Measurements from ENCODE around the gene LRMDA. TPM values are rescaled to one million over a fixed set of nuclear protein-coding genes. Genes with fewer than 3 reads are reported as not detected.

Gene LRMDA
- total RNA-seq, 6 experiments from 2014 or later = 0.32 TPM; not detected in 5

DNA sequence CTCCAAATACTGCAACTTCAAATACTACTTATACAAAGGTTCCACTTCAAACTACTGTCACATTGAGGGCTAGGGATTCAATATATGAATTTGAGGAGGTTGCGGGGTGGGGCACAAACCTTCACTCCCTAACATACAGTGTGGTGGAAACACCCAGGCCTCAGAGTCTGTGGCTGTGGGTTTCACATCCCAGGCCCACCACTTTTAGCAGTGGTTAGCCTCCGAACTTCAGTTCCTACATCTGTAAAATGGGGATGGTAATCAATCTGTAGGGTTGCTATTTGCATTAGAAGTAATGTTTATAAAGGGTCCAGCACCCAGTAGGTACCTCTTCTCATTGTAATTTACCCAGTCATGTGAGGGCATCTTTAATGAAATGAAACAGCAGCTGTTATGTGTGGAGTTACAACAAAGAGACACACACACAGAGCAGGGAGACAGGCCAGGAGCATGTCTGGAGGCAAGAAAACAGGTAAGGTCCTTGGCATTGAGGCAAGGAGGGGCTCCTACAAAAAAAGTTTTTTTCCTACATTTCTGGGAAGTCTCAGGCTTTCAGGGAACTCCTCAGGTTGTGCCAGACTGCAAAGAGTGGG lies 570.9 kb downstream of the LRMDA start:
- TF ChIP-seq, protein P1, sequence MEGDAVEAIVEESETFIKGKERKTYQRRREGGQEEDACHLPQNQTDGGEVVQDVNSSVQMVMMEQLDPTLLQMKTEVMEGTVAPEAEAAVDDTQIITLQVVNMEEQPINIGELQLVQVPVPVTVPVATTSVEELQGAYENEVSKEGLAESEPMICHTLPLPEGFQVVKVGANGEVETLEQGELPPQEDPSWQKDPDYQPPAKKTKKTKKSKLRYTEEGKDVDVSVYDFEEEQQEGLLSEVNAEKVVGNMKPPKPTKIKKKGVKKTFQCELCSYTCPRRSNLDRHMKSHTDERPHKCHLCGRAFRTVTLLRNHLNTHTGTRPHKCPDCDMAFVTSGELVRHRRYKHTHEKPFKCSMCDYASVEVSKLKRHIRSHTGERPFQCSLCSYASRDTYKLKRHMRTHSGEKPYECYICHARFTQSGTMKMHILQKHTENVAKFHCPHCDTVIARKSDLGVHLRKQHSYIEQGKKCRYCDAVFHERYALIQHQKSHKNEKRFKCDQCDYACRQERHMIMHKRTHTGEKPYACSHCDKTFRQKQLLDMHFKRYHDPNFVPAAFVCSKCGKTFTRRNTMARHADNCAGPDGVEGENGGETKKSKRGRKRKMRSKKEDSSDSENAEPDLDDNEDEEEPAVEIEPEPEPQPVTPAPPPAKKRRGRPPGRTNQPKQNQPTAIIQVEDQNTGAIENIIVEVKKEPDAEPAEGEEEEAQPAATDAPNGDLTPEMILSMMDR (IDR thresholded peaks at IDR 0.05) = no peak

GRCh38 chr10:76007667-76008181 lies 576.3 kb downstream of the LRMDA start:
- no peak for DNase-seq
- Mint-ChIP-seq H3K4me3 (no peak overlapping the region), H3K4me1 (ENCODE audit: low read depth) (no peaks in the 10 kb centered on the region), H3K9me3 (no peaks in the 10 kb centered on the region), H3K27me3 (ENCODE audit: insufficient read depth) (peaks cover 41% of the 10 kb centered on the region), H3K36me3 (ENCODE audit: low read depth) (no peaks in the 10 kb centered on the region), H3K27ac (no peak overlapping the region)
- TF ChIP-seq, protein P1 (IDR thresholded peaks at IDR 0.05) = no peak

More for the DNA sequence above, 570.9 kb downstream of the LRMDA start:
- no peaks in the 10 kb centered on the region for H3K4me1 Mint-ChIP-seq (ENCODE audit: low read depth)
- H3K27ac Mint-ChIP-seq = no peak overlapping the region
- no peak for DNase-seq
- H3K36me3 Mint-ChIP-seq (ENCODE audit: low read depth) = no peaks in the 10 kb centered on the region
- H3K27me3 Mint-ChIP-seq (ENCODE audit: insufficient read depth) = peaks cover 22% of the 10 kb centered on the region
- H3K4me3 Mint-ChIP-seq = no peak overlapping the region
- H3K9me3 Mint-ChIP-seq = no peaks in the 10 kb centered on the region

DNA sequence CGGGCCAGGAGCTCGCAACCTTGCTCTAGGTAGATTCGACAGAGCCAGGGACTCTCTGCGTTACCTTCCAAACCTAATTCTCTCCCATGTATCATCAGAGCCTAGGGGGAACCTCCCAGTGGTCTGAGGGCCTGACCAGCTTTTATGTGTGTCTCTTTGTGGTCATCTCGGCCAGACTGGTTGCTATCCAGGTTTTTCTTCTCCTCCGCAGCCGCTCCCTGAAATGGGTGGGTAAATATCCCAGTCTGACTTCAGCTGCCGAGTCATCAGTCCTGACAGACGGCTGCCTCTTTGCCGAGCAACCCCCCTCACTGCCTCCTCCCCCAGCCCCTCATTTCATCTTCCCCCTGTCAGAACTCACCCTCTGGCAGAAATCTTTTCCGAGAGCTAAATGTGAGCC lies 578.1 kb downstream of the LRMDA start:
- H3K27me3 Mint-ChIP-seq (ENCODE audit: insufficient read depth) = peaks cover 45% of the 10 kb centered on the region
- H3K4me3 Mint-ChIP-seq = no peak overlapping the region
- TF ChIP-seq, protein P1 (IDR thresholded peaks at IDR 0.05) = no peak
- no peaks in the 10 kb centered on the region for H3K36me3 Mint-ChIP-seq (ENCODE audit: low read depth)
- no peak overlapping the region for H3K27ac Mint-ChIP-seq
- H3K9me3 Mint-ChIP-seq = no peaks in the 10 kb centered on the region
- H3K4me1 Mint-ChIP-seq (ENCODE audit: low read depth) = no peaks in the 10 kb centered on the region
- no peak for DNase-seq

GRCh38 chr10:76010703-76011102 lies 579.3 kb downstream of the LRMDA start:
- Mint-ChIP-seq H3K4me3 (no peak overlapping the region), H3K27ac (no peak overlapping the region), H3K4me1 (ENCODE audit: low read depth) (no peaks in the 10 kb centered on the region), H3K36me3 (ENCODE audit: low read depth) (no peaks in the 10 kb centered on the region), H3K9me3 (no peaks in the 10 kb centered on the region), H3K27me3 (ENCODE audit: insufficient read depth) (peaks cover 42% of the 10 kb centered on the region)
- no peak for DNase-seq
- TF ChIP-seq, protein P1 (IDR thresholded peaks at IDR 0.05) = no peak

- TF ChIP-seq, protein P1 (IDR thresholded peaks at IDR 0.05) = no peak
- H3K9me3 Mint-ChIP-seq = no peaks in the 10 kb centered on the region
- H3K27me3 Mint-ChIP-seq (ENCODE audit: insufficient read depth) = peaks cover 28% of the 10 kb centered on the region; the same call in 1 of the 2 replicates
- H3K27ac Mint-ChIP-seq = no peak overlapping the region
- no peaks in the 10 kb centered on the region for H3K36me3 Mint-ChIP-seq (ENCODE audit: low read depth)
- no peak overlapping the region for H3K4me3 Mint-ChIP-seq
- H3K4me1 Mint-ChIP-seq (ENCODE audit: low read depth) = no peaks in the 10 kb centered on the region
- no peak for DNase-seq
These were observed 581.4 kb downstream of the LRMDA start for GRCh38 chr10:76012716-76013327.
